ENCODE data around the gene ACTR5. TPM values are rescaled to one million over a fixed set of nuclear protein-coding genes. Genes with fewer than 3 reads are reported as not detected.

Gene ACTR5
- total RNA-seq, 1 experiment from 2014 or later, result 18.3 TPM

GRCh38 chr20:38723848-38724625 lies 24.2 kb upstream of the ACTR5 start, which contains the start of gene SLC32A1:
SLC32A1 (plus strand) TSS chr20:38724486; CDS start chr20:38724725, 239 bp downstream.
- Histone ChIP-seq H3K27me3 (ENCODE audit: low read length) (peaks cover 76% of the 10 kb centered on the region), H3K4me3 (ENCODE audit: low read length) (no peak within 1 kb of the TSS)

GRCh38 chr20:38724626-38725147 lies 23.6 kb upstream of the ACTR5 start:
- Histone ChIP-seq H3K9me2 (replicated peaks; ENCODE audit: low read length) (no peaks in the 10 kb centered on the region), H3F3A (ENCODE audit: low read length, unreplicated experiment) (no peaks in the 10 kb centered on the region), H3K79me2 (ENCODE audit: low read length) (no peaks in the 10 kb centered on the region), H3K9ac (ENCODE audit: low read length) (no peak overlapping the region), H3K4me3 (ENCODE audit: low read length) (no peak overlapping the region), H3K27ac (ENCODE audit: low read length) (no peak overlapping the region), H3K27me3 (ENCODE audit: low read length) (peaks cover 76% of the 10 kb centered on the region), H2AFZ (ENCODE audit: low read length) (no peak overlapping the region), H4K20me1 (ENCODE audit: low read length) (no peaks in the 10 kb centered on the region), H3K36me3 (ENCODE audit: low read depth, low read length) (no peaks in the 10 kb centered on the region), H3K4me1 (ENCODE audit: insufficient read depth, low read length) (no peaks in the 10 kb centered on the region), H3K4me2 (ENCODE audit: low read length) (no peak overlapping the region), H3K9me3 (ENCODE audit: low read length) (no peaks in the 10 kb centered on the region)
- TF ChIP-seq EZH2phosphoT487 (IDR thresholded peaks at IDR 0.05; ENCODE audit: borderline replicate concordance, low read length) (0 out of 2 replicates have a peak, but pooled peaks have one; percentile 39), EZH2 (IDR thresholded peaks at IDR 0.05; ENCODE audit: low read length, unreplicated experiment) (no peak), CTCF (conservative IDR thresholded peaks at IDR 0.05; ENCODE audit: low read depth, low read length) (0 out of 2 replicates have a peak, but pooled peaks have one; percentile 9)
- ChIA-PET POLR2A (ENCODE audit: unreplicated experiment) (no interaction called here), CTCF (no interaction called here)
- DNase-seq (no peak), ATAC-seq (no peak)
- BruUV-seq (replicated peaks), result no TSS peak
- intact Hi-C loops (cut with micrococcal nuclease), result no loop called here

More at GRCh38 chr20:38723848-38724625, 24.2 kb upstream of the ACTR5 start, which contains the start of gene SLC32A1:
- Histone ChIP-seq H3K4me2 (ENCODE audit: low read length) (no peak within 1 kb of the TSS; the same call in 1 of the 2 replicates), H3K9ac (ENCODE audit: low read length) (no peak within 1 kb of the TSS), H3K4me1 (ENCODE audit: insufficient read depth, low read length) (no peaks in the 10 kb centered on the region), H3K79me2 (ENCODE audit: low read length) (no peaks in the 10 kb centered on the region), H2AFZ (ENCODE audit: low read length) (no peak within 1 kb of the TSS), H3K9me2 (replicated peaks; ENCODE audit: low read length) (no peaks in the 10 kb centered on the region), H3F3A (ENCODE audit: low read length, unreplicated experiment) (no peaks in the 10 kb centered on the region), H3K36me3 (ENCODE audit: low read depth, low read length) (no peaks in the 10 kb centered on the region), H4K20me1 (ENCODE audit: low read length) (no peaks in the 10 kb centered on the region), H3K27ac (ENCODE audit: low read length) (no peak within 1 kb of the TSS), H3K9me3 (ENCODE audit: low read length) (no peaks in the 10 kb centered on the region)
- ChIA-PET POLR2A (ENCODE audit: unreplicated experiment) (no interaction called here), CTCF (no interaction called here)
- TF ChIP-seq CTCF (conservative IDR thresholded peaks at IDR 0.05; ENCODE audit: low read depth, low read length) (no peak), EZH2 (IDR thresholded peaks at IDR 0.05; ENCODE audit: low read length, unreplicated experiment) (no peak), EZH2phosphoT487 (IDR thresholded peaks at IDR 0.05; ENCODE audit: borderline replicate concordance, low read length) (no peak)
- no TSS peak for BruUV-seq (replicated peaks)
- ATAC-seq (no peak), DNase-seq (no peak)
- intact Hi-C loops (cut with micrococcal nuclease), result no loop called here
